Measurements from ENCODE around the gene DOCK4.
"Not testable (repeated sequence)": the region's sequence is repeated elsewhere in the genome, so short reads cannot be mapped to it uniquely, and the experiment has no call there.

DOCK4 gene

DNA sequence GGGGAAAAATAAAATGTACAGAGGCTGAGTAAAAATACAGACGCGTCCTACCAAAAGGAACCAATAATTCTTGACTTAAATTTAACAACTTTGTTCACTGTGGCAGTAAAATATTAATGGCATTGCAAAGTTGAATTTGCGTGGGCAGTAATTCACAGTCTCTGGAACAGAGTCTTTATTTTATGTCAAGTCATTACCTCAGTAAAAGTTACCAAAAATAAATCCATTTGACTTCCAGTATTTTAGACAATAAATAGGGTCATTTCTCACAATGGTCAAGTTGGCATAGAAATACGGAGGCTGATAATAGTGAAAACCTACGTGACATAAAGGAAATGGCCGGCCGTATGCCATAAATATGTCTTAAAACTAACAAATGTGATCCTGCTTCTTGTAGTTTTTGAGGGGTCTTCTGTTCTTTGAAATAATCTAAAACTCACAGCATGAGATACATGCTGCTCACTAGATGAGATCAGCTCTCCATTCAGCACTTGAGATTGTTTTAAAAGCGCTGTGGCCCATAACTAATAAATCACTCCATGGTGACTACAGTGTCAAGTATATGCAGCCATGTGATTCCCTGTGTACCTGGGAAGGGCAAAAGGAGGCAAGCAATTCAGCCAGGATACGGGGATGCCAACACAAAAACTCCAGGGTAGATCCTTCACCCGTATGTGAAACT lies 75.3 kb downstream of the DOCK4 start:
- no peak for DNase-seq (ENCODE audit: low spot score)

DNA sequence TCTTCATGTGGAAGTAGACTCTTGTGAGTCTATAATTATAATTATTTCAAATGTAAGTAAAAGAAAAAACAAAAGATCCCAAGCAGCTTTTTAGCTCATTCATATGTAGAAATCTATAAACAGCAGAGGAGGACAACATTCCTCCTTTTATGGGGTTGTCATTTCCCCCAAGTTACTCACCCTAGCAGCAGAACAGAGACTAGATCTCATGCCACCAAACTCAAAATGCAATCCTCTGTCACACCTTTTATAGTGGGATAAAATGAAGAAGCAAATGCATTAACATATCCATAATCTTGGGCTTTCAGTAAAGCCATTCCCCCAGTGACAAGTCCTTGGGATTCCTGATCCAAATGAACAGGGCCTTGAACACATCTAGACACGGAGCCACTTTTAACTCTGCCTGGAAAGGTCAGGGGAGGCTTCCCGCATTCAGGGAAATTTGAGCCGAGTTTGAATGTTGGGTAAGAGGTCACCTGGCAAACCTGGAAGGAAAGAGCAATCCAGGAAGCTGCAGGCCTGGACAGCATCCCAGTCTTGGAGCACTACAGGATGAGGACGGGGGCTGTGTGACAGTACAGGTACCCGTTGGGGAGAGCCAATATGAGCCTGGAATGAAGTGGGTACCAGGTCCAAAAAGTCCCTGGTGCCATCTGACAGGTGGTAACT lies 76.4 kb downstream of the DOCK4 start:
- DNase-seq (ENCODE audit: low spot score) = no peak

GRCh38 chr7:112128461-112129425 lies 77.5 kb downstream of the DOCK4 start:
- not testable (repeated sequence) for DNase-seq (ENCODE audit: low spot score)

DNA sequence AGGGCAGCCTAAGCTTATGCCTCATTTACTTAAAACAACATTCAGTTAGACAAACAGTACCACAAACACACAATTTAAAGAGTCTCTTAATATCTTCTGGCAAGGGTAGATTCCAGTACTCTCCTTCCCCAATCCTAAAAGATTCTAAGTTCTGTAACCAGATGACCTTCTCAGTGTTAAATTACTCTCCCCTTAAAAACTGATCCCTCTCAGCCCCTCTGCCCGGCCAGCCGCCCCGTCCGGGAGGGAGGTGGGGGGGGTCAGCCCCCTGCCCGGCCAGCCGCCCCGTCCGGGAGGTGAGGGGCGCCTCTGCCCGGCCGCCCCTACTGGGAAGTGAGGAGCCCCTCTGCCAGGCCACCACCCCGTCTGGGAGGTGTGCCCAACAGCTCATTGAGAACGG lies 78.2 kb downstream of the DOCK4 start:
- DNase-seq (ENCODE audit: low spot score) = not testable (repeated sequence)

GRCh38 chr7:112125250-112125649 lies 80.9 kb downstream of the DOCK4 start:
- no peak for DNase-seq (ENCODE audit: low spot score)

DNA sequence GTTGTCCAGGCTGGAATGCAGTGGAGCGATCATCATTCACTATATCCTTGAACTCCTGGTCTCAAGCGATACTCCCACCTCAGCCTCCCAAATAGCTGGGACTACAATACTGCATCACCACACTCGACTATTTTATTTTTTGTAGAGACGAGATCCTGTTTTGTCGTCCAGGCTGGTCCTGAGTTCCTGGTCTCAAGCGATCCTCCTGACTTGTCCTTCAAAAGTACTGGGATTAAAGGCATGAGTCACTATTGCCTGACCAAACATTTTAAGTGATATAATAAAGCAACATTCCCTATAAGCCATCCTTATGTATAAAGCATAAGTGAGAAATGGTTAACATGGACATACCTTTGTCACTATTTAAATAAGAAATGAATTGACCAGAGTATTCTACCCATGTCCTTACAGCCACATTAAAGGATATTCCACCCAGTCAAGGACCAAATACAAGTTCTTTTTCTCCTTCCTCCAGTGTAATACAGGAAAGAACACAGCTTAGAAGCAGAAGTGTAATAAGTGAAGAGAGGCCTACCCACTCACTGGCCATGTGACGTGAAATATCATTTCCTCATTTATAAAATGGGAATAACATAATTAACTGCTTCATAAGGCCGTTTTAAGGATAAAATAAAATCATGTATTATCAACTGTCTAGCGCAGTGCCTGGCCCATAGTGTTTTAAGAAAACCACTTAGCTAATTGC lies 82.0 kb downstream of the DOCK4 start:
- DNase-seq (ENCODE audit: low spot score) = no peak

- no peak for DNase-seq (ENCODE audit: low spot score)
Measured at GRCh38 chr7:112122798-112123197, 83.4 kb downstream of the DOCK4 start.

GRCh38 chr7:112122144-112122543 lies 84.1 kb downstream of the DOCK4 start:
- no peak for DNase-seq (ENCODE audit: low spot score)

DNA sequence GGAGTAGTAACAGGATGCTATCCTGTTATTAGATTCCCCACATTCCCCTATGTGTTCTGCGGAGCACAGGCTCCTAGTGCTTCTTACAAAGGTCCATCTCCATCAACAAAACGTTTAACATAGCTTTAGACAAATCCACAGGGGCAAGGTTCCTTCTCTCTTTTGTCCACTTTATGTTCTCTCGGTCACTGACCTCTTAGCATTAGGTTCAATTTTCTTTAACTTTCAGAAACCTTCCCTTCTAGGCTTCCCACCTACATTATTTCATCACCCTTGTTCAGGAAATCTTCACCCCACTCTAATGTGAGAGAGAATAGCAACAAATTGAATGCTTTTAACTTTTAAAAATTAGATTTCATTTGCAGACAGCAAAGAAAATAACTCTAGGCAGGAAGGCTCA lies 84.9 kb downstream of the DOCK4 start:
- no peak for DNase-seq (ENCODE audit: low spot score)

DNA sequence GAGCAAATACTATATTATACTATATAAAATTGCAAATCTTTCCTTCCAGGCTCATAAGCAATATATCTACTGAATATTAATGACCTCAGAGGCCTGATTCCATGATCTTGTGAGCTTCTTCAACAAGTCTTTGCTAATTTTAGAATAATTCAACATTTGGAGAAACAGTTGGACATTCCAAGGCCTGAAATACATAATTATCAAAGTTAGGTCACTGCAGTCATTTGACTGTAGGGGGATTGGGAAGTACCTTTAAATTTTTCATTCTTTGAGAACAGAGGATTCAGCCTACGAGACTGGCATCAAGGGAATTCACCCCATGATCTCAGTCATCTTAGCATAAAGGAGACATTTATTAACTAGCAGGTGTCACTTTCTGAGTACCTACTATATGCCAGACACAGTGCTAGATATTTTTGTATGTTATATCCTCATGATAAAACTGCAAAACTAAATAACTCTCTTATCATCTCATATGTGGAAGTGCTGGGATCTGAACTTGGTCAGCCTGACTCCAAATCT lies 85.4 kb downstream of the DOCK4 start:
- no peak for DNase-seq (ENCODE audit: low spot score)

DNA sequence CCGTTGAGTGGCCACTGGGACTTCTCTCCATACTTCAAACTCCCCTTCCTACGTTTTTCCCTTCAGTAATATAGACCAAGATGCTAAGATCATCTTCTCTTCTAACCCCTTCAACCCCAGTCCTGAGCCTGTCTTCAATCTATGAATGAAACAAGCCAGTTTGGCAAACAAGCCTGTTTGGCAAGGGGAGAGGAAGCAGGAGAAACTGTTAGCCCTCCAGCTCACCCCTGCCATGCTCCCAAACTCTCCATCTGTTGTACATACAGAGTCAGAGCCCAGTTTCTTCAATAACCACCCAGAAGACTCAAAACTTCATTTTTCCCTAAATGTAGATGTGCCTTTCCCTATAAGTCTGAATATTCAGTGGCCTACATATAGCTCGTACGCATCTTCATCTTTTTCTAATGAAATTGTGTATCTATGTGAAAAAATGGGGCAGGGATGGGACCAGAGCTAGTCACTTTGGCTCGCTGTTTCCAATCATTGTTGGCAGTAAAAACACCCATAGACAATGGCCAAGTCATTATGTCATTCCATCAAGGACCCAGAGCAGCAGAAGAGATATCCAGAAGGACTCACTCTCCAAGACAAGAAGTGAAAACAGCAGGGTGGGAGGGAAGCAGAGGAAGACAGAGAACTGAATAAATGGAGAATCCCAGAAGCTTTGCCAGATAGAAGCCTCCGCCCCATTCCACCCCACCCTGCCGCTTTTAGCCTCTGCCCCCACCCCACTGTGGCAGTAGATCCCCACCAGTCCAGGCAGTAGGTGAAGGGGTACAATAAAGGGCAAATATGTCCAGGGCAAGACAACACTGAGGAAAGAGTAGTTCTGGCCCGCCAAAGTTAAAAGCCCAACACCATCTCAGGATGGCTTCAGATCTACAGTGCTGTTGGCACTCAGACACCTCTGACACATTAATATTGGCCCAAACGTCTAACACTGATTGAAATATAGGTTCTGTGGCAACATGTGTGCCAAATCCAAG lies 87.3 kb downstream of the DOCK4 start:
- DNase-seq (ENCODE audit: low spot score) = no peak

- no peak for DNase-seq (ENCODE audit: low spot score)
Measured at GRCh38 chr7:112116894-112117293, 89.3 kb downstream of the DOCK4 start.

- no peak for DNase-seq (ENCODE audit: low spot score)
Measured at GRCh38 chr7:112116358-112116757, 89.8 kb downstream of the DOCK4 start.

DNA sequence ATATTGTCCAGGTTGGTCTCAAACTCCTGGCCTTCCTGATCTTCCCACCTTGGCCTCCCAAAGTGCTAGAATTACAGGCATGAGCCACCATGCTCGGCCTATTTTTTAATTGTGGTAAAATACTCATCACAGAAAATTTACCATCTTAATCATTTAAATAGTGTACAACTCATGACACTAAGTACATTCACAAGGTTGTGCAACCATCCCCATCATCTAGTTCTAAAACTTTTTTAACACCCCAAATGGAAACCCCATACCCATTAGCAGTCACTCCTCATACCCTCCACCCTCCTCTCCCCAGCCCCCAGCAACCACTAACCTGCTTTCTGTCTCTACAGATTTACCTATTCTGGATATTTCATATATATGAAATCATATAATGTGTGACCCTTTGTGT lies 90.3 kb downstream of the DOCK4 start:
- DNase-seq (ENCODE audit: low spot score) = no peak

DNA sequence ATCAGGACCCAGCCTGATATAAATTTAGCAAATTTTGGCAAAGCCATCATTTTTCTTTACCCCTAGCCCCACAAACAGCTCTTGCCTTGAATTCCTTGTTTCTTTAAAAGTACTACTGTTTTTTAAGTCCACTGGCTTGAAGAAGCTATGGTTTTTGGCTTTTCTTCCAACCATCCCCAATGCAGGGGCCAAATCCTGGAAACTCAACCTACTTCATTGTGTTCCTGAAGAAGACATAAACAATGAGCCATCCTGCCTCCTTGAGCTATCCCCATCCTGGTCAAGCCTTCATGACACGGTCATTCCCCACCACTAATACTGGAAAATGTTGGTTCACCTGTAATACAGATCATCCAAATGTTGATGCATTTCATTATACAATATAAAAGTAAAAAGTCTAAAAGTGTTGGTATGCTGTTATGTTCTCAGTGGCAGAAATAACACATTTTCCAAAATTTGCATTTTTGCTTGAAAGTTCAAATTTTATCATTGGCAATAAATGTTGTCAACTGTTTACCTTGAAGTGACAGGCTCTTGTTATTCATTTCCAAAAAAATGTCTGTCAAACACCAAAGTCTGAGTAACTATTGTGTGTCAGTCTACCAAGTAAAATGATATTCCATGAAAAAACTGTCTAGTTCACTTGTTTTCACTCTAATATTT lies 92.2 kb downstream of the DOCK4 start:
- DNase-seq (ENCODE audit: low spot score) = no peak

- no peak for DNase-seq (ENCODE audit: low spot score)
Measured at GRCh38 chr7:112112822-112113255, 93.4 kb downstream of the DOCK4 start.

- DNase-seq (ENCODE audit: low spot score) = no peak
Measured at GRCh38 chr7:112110651-112111050, 95.5 kb downstream of the DOCK4 start.

DNA sequence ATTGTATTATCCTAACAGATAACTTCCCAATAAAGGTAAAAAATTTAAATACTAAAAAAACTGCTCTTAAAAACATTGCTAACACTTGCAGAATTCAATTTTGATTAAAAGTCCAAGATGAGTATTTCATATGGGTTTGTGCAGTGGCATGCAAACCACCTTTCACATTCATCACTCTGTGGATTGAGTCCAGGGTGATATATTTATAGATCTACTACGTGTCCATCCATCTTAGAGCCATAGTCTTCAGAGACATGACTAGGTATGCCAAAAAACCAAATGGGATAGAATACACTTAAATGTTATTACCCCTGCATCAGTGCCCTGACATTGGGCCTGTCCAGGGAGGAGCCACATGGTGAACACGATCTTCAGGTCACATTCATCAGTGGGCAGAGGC lies 96.0 kb downstream of the DOCK4 start:
- no peak for DNase-seq (ENCODE audit: low spot score)

- DNase-seq (ENCODE audit: low spot score) = no peak
Measured at GRCh38 chr7:112108981-112109380, 97.2 kb downstream of the DOCK4 start.

Data from left forelimb (tissue), 1 donor.